GM19351 (cell line): ENCODE measurements around the gene RAB11FIP4.
"Not testable (repeated sequence)": the region's sequence is repeated elsewhere in the genome, so short reads cannot be mapped to it uniquely, and the experiment has no call there.

Experiments
- ATAC-seq: cut with Tn5 transposase; IDR thresholded peaks from one replicate; pipeline ENCODE4 v1.9.1; 2021; ENCODE audit warnings: mild to moderate bottlenecking, moderate library complexity; ENCODE audit not compliant: unreplicated experiment

The RAB11FIP4 gene

GRCh38 chr17:31428512-31428911 lies 37.0 kb downstream of the RAB11FIP4 start:
- no peak for ATAC-seq

- ATAC-seq = no peak
Measured at GRCh38 chr17:31431098-31431851, 39.8 kb downstream of the RAB11FIP4 start.

GRCh38 chr17:31431852-31432658 lies 40.6 kb downstream of the RAB11FIP4 start:
- no peak for ATAC-seq

GRCh38 chr17:31433091-31433790 lies 41.8 kb downstream of the RAB11FIP4 start:
- no peak for ATAC-seq

GRCh38 chr17:31433811-31434726 lies 42.6 kb downstream of the RAB11FIP4 start:
- no peak for ATAC-seq

GRCh38 chr17:31434727-31435050 lies 43.2 kb downstream of the RAB11FIP4 start:
- ATAC-seq = no peak

GRCh38 chr17:31435581-31435980 lies 44.1 kb downstream of the RAB11FIP4 start:
- no peak for ATAC-seq

GRCh38 chr17:31437720-31438400 lies 46.4 kb downstream of the RAB11FIP4 start:
- ATAC-seq = no peak

- no peak for ATAC-seq
Measured at GRCh38 chr17:31439716-31440115, 48.2 kb downstream of the RAB11FIP4 start.

- ATAC-seq = no peak
Measured at GRCh38 chr17:31442276-31442675, 50.8 kb downstream of the RAB11FIP4 start.

- not testable (repeated sequence) for ATAC-seq
Measured at GRCh38 chr17:31442856-31443255, 51.4 kb downstream of the RAB11FIP4 start.

GRCh38 chr17:31443386-31443785 lies 51.9 kb downstream of the RAB11FIP4 start:
- ATAC-seq = no peak

GRCh38 chr17:31444026-31444425 lies 52.6 kb downstream of the RAB11FIP4 start:
- ATAC-seq = no peak

GRCh38 chr17:31446195-31446967 lies 54.9 kb downstream of the RAB11FIP4 start:
- ATAC-seq = no peak

GRCh38 chr17:31448467-31449077 lies 57.1 kb downstream of the RAB11FIP4 start:
- ATAC-seq = no peak

GRCh38 chr17:31449111-31449510 lies 57.6 kb downstream of the RAB11FIP4 start:
- ATAC-seq = no peak

- no peak for ATAC-seq
Measured at GRCh38 chr17:31449746-31450145, 58.3 kb downstream of the RAB11FIP4 start.

- ATAC-seq = no peak
Measured at GRCh38 chr17:31452101-31452500, 60.6 kb downstream of the RAB11FIP4 start.

- ATAC-seq = no peak
Measured at GRCh38 chr17:31452561-31453110, 61.2 kb downstream of the RAB11FIP4 start.
